Measurements from ENCODE around the gene BABAM2. TPM values are rescaled to one million over a fixed set of nuclear protein-coding genes. Genes with fewer than 3 reads are reported as not detected.

The BABAM2 gene
- total RNA-seq, 1 experiment from 2014 or later = 27.1 TPM

DNA sequence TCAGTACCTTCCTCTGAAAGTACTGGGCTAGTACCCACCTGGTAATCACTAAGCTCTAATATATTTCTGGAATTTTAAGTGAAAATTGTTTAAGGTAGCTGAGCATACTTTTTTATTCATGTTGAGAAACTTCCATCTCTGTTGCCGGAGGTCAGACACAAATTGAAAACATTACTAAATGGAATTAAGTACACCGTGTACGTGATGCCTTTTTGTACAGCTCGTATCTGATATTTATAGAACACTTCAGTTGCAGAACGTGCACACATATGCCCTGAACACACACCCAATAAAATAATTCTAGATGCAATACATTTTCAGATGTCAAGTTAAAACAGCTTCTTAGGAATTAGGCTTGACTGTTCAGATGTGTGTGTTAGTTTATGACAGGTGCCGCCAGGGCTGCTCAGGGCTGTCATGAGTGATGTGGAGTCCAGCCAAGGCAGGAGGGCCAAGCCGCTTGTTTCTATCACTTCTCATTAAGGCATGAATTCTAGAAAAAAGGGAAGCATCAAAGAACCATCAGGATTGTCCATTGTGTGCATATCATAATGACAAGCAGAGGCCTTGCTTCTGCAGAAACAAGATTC lies 421.2 kb downstream of the BABAM2 start:
- Histone ChIP-seq H3K4ac (ENCODE audit: low read depth, low read length) (no peak overlapping the region), H3K14ac (ENCODE audit: insufficient read depth, low read length) (no peak overlapping the region), H4K5ac (ENCODE audit: insufficient read length, low read depth, low read length) (no peak overlapping the region), H3K56ac (ENCODE audit: insufficient read length, low read depth, low read length) (no peak overlapping the region), H3K79me1 (ENCODE audit: insufficient read depth, low read depth, low read length, poor library complexity, severe bottlenecking) (no peaks in the 10 kb centered on the region), H4K91ac (ENCODE audit: insufficient read length, low read depth, low read length) (no peak overlapping the region), H3K9ac (ENCODE audit: extremely low read depth, insufficient read length, low read length) (no peak overlapping the region), H3K27me3 (ENCODE audit: insufficient read depth, low read length) (no peaks in the 10 kb centered on the region), H2BK5ac (ENCODE audit: insufficient read length, low read length) (no peak overlapping the region), H4K8ac (replicated peaks; ENCODE audit: insufficient read length, low read depth, low read length) (no peak overlapping the region), H3K23ac (ENCODE audit: insufficient read length, low read depth, low read length) (no peak overlapping the region), H2BK20ac (ENCODE audit: low read depth, low read length, poor library complexity, severe bottlenecking) (no peak overlapping the region), H3K9me3 (ENCODE audit: control insufficient read depth, low read depth, low read length) (no peaks in the 10 kb centered on the region), H2BK12ac (ENCODE audit: insufficient read length, low read depth, low read length) (no peak overlapping the region), H3K79me2 (ENCODE audit: insufficient read depth, low read length) (no peaks in the 10 kb centered on the region), H3K4me2 (ENCODE audit: insufficient read depth, insufficient read length, low read length) (no peak overlapping the region), H3T11ph (ENCODE audit: low read length) (no peak overlapping the region), H3K27ac (ENCODE audit: insufficient read length, low read depth, low read length) (no peak overlapping the region), H2AK5ac (ENCODE audit: insufficient read length, low read length) (no peak overlapping the region), H4K20me1 (ENCODE audit: control insufficient read depth, insufficient read depth, insufficient read length) (no peaks in the 10 kb centered on the region), H3K18ac (ENCODE audit: insufficient read length, low read depth, low read length) (no peak overlapping the region), H2AFZ (ENCODE audit: low read length) (no peak overlapping the region), H3K23me2 (ENCODE audit: insufficient read length, low read depth, low read length, poor library complexity, severe bottlenecking) (no peaks in the 10 kb centered on the region), H2BK15ac (ENCODE audit: low read depth, low read length) (no peak overlapping the region), H3K4me1 (ENCODE audit: insufficient read depth, low read length) (0 out of 2 replicates have a peak, but pooled peaks cover 3% of the 10 kb centered on the region), H2BK120ac (ENCODE audit: low read depth, low read length, poor library complexity, severe bottlenecking) (no peak overlapping the region)
- Mint-ChIP-seq H3K27me3 (ENCODE audit: low read depth) (no peaks in the 10 kb centered on the region), H3K4me1 (peaks cover 7 to 20% of the 10 kb centered on the region in 2 experiments), H3K4me3 (no peak overlapping the region), H3K36me3 (ENCODE audit: insufficient read depth in 1 of 3, low read depth in 3 of 3) (peaks cover 0 to 6% (median 0%) of the 10 kb centered on the region in 3 experiments; a peak in 2 of 7 replicates), H3K9me3 (no peaks in the 10 kb centered on the region; a peak in 1 of 5 replicates), H3K27ac (no peak overlapping the region; a peak in 1 of 7 replicates)
- no peak for DNase-seq
- WGBS (ENCODE audit: extremely low coverage, insufficient read length, low lambda C conversion rate) = no CpG with 5 or more reads among the region's 7 CpGs
- TF ChIP-seq CTCF (conservative IDR thresholded peaks at IDR 0.05) = no peak

Data from H9 (cell line).